NCI-H774 (cell line): ENCODE measurements around the gene CDKN2AIPNL.

Source experiments
- DNase-seq: peaks from one replicate; lab custom pipeline; 2025; lab: John Stamatoyannopoulos, UW

The CDKN2AIPNL gene

DNA sequence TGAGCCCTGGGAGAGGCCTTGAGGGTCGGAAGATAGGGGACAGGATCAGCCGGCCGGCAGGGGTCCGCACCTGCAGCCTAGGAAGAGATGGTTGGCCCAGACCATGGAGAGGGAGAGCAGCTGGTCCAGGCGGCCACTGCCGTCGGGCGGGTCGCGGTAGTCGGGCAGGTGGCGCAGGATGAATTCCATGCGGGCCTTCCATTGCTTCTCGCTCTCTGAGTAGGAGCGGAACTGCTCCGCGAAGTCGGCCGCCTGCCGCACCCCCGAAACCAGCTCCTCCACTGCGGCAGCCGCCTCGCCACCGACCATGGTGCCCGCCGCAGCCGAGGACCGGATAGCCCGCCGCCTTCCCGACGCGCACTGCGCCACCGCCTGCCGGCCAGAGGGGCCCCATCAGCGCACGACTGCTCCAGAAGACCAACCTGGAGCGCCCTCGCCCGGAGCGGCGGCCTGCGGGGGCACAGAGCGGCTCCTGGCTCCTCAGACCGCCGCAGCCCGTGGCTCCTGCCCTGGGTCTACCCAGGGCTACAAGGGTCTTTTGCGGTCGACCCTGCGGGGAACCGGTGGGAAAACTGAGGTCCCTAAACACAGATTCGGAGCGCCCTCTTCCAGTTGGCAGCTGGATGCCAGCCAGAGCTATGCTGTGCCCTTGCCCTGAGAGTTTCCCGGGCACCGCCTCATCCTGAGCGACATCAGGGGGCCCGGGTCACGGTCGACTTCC, at the start of gene CDKN2AIPNL:
CDKN2AIPNL (minus strand) TSS at position 336 of the 721 bp plus-strand sequence; CDS start at position 309, 27 bp downstream.
- DNase-seq = peak; percentile 77

- no peak for DNase-seq
These were observed 48.9 kb upstream of the CDKN2AIPNL start for GRCh38 chr5:134460551-134460950.

- DNase-seq = no peak
These were observed 47.8 kb upstream of the CDKN2AIPNL start for GRCh38 chr5:134459491-134459890.

- DNase-seq = no peak
These were observed 47.3 kb upstream of the CDKN2AIPNL start for GRCh38 chr5:134459010-134459403.

GRCh38 chr5:134458234-134459009, 46.7 kb upstream of the CDKN2AIPNL start:
- DNase-seq = no peak

DNA sequence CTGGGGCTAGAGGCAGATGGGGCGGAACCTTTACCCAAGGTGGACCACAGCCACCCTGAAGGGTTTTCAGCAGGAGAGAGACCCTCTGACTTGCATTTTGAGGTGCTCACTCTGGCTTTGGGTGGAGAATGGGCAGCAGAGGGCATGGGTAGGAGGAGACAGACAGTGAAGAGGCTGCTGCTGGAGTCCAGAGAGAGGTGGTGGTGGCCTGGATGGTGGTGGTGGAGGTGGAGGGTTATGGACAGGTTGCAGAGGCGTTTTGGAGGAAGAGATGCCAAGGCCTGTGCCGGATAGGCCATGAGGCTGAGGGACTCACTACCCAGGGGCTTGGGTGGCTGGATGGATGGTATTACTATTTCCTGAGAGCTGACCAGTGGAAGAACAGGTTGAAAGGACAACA, 46.1 kb upstream of the CDKN2AIPNL start:
- DNase-seq = no peak

- no peak for DNase-seq
These were observed 45.1 kb upstream of the CDKN2AIPNL start for GRCh38 chr5:134456825-134457224.

- DNase-seq = no peak
These were observed 43.8 kb upstream of the CDKN2AIPNL start for GRCh38 chr5:134455466-134455865.

- no peak for DNase-seq
These were observed 41.3 kb upstream of the CDKN2AIPNL start for GRCh38 chr5:134453016-134453415.

DNA sequence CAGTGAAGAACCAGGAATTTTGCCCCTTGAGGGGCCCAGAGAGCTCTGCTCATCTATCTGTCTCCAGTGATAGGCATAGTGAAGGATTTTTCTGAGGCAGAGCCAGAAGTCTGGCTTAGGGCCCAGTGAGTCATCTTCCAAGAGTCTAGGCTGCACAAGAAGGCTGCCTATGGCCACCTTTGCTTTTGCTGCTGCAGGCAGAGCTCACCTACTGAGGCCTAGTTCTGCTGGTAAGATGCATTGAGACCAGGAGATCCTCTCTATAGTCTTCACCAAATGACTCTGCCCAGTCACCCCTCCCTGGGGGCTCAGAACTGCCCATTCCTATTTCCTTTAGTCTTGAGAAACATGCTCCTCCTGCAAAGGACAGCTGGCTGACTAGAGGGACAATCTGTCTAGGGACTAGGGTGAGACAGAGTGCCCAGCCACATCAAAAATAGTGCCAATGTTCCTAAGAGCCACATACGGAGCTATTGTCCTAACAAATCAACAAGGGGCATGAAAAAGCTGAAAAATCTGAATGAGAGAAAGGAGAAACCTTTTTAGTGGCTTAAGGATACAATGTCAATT, 40.3 kb upstream of the CDKN2AIPNL start:
- no peak for DNase-seq

DNA sequence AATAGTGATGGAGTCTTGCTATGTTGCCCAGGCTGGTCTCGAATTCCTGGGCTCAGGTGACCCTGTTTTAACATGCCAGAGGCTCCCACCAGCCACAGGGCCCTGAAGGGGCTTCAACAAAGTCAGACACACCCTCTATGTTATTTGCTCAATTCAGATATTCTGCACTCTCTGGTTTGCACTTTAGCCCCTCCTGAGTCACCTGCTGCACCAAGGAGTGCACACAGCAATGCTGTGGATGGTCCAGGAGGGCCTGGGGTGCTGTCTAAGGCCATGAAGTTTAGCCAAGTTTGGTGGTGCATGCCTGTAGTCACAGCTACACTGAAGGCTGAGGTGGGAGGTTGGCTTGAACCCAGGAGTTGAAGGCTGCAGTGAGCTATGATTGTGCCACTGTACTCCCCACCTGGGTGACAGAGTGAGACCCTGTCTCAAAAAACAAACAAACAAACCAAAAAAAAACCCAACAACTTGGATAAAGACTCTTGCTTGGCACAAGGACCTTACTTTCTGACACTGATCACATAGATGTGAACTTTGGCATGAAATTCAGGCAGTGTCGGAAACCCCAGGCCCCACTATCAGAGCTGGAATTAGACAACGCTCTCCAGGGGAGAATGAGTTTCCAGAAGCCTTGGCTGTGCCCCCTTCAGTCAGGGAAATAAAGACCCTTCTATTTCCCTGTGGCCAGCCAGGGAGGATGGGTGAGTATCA, 39.7 kb upstream of the CDKN2AIPNL start:
- no peak for DNase-seq

DNA sequence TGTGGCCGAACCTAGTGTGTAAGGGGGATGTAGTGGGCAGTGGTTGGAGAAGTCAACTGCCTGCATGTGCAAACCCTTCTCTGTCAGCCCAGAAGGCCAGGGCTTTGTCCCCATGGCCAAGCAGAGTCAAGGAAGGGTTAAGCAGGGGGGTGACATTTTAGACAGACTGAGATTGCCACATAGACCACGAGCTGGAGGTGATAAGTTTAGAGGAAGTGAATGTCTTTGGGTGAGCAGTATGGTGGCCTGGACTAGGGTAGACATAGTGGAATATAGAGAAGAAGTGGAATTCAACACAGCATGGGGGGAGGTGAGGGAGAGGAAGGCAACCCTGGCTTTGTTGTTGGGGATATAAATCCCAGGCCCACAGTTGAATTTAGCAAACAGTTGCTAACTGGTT, 38.7 kb upstream of the CDKN2AIPNL start:
- DNase-seq = no peak

- no peak for DNase-seq
These were observed 37.5 kb upstream of the CDKN2AIPNL start for GRCh38 chr5:134449167-134449566.

GRCh38 chr5:134447815-134448520, 36.3 kb upstream of the CDKN2AIPNL start:
- DNase-seq = no peak

DNA sequence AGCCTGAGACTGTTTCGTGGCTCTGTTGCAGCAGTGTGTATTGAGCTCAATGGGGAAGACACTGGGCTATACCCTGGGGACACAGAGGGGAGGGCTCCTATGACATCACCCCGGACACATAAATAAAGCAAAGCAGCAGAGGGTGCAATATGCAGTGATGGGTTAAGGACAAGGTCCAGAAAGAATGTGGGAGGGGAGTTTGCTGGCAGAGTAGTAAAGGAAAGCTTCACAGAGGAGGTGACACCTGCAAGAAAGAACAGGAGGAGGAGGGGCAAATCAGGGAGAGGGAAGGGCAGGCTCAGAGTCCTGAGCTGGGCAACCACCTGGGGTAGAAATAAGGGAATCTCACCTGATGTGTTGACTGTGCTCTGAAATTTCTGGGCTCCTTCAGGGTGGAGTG, 35.3 kb upstream of the CDKN2AIPNL start:
- no peak for DNase-seq

DNA sequence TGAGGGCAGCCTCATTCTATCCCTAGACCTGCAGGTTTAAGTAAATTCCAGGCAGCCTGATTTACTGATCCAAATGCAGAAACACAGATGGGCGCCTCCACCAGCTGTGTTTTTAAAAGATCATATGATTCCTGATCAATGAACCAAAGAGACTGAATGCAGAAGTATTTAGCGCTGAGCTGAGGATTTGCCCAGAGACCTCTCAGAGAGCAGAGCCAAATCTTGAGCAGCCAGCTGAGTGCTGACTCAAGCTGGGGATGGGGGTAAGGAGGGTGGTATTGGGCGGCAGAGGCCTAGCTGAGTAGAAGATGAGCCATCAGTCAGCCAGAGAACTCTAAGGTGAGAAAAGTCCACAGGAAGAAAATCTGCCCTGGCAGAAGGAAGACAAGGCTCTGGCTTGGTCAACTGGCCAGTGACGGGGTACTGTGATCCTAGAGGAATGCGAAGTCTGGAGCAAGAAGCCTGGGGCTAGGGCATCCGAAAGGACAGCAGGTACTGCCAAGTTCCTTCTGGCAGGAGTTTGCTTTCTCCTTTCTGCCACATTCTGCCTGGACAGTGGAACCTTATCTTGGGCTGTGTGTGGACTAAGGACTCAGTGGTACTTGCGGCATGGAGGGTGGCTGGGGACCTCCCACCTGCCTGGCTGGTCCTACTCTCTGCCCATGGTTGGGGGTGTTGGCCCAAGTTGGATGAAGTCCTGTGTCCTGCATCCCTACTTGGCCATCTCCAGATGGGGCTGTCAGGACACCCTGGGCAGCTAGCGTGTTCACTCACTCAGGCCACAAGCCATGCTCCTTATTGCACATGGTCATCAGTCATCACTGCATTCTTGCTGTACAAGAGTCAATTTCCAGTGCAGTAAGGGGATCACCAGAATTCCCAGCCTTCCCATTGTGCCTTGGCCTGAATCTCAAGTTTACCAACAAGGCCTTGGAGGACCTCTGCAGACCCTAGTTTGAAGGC, 34.5 kb upstream of the CDKN2AIPNL start:
- DNase-seq = no peak

DNA sequence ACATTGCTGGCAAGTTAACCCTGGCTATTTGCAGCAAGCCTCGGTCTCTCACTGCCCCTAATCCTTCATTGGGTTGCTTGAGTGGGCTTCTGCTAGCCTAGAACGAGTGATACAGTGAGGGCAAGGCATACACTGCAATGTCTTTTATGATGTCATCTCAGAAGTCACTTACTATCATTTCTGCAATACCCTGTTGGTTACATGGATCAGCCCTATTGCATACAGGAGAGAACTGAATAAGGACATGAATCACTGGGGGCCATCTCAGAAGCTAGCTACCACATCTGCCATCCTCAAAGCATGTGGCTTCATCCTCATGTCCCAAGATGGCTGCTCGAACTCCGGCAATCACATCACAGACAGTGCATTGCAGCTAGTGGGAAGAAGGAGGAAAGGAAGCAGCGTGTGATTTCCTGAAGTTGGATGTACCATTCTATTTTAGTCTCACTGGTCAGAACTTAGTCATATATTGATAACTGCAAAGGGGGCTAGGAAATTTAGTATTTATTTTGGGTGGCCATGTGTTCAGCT, 33.3 kb upstream of the CDKN2AIPNL start:
- DNase-seq = no peak

- no peak for DNase-seq
These were observed 28.6 kb upstream of the CDKN2AIPNL start for GRCh38 chr5:134440201-134440755.

DNA sequence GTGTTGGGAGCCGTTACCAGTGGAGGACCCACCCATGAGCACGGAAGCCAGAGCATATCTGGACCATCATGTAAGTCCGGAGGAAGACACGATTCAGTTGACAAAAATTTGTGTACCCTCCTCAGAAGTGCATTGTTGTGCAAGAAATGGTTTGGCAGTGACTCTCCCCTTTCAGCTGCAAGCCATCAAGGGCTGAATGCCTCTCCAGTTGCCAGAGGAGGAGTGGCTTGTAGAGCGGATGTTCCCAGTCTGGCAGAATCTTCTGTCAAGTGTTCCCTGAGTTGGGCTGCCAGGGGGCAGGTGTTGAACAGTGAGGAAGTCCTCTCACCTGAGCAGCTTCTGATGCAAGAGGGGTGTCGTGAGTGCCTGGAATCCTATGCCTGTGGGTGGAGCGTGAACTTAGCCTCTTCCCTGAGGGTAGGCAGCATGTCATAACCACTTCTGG, 27.6 kb upstream of the CDKN2AIPNL start:
- DNase-seq = peak; percentile 13

- DNase-seq = no peak
These were observed 27.0 kb upstream of the CDKN2AIPNL start for GRCh38 chr5:134438721-134439123.
